ENCODE measurements around the gene PHYHD1.
"Not testable (repeated sequence)": the region's sequence is repeated elsewhere in the genome, so short reads cannot be mapped to it uniquely, and the experiment has no call there.

The PHYHD1 gene

GRCh38 chr9:128921881-128922763 lies 1.3 kb downstream of the PHYHD1 start:
- no peak for DNase-seq (ENCODE audit: low read depth in 2 of 2)

- DNase-seq (ENCODE audit: low read depth in 2 of 2): no peak
These were observed 2.7 kb downstream of the PHYHD1 start for GRCh38 chr9:128923493-128923883.

- peak in 1 of 2 donors; percentile 13 for DNase-seq (ENCODE audit: low read depth in 2 of 2)
These were observed 7.1 kb downstream of the PHYHD1 start for GRCh38 chr9:128927731-128928411.

GRCh38 chr9:128928624-128929023 lies 7.8 kb downstream of the PHYHD1 start:
- DNase-seq (ENCODE audit: low read depth in 2 of 2): no peak

- DNase-seq (ENCODE audit: low read depth in 2 of 2): no peak
These were observed 8.8 kb downstream of the PHYHD1 start for GRCh38 chr9:128929560-128929959.

GRCh38 chr9:128933731-128934130 lies 12.9 kb downstream of the PHYHD1 start:
- no peak for DNase-seq (ENCODE audit: low read depth in 2 of 2)

- no peak for DNase-seq (ENCODE audit: low read depth in 2 of 2)
These were observed 15.5 kb downstream of the PHYHD1 start for GRCh38 chr9:128936171-128936865.

- DNase-seq (ENCODE audit: low read depth in 2 of 2): no peak
These were observed 16.8 kb downstream of the PHYHD1 start for GRCh38 chr9:128937310-128938165.

GRCh38 chr9:128940271-128940921 lies 19.6 kb downstream of the PHYHD1 start:
- no peak for DNase-seq (ENCODE audit: low read depth in 2 of 2)

- DNase-seq (ENCODE audit: low read depth in 2 of 2): no peak
These were observed 20.4 kb downstream of the PHYHD1 start for GRCh38 chr9:128940946-128941755.

GRCh38 chr9:128943832-128944620 lies 23.2 kb downstream of the PHYHD1 start:
- no peak for DNase-seq (ENCODE audit: low read depth in 2 of 2)

- not testable (repeated sequence) for DNase-seq (ENCODE audit: low read depth in 2 of 2)
These were observed 24.2 kb downstream of the PHYHD1 start for GRCh38 chr9:128944966-128945365.

GRCh38 chr9:128945798-128946501 lies 25.2 kb downstream of the PHYHD1 start:
- DNase-seq (ENCODE audit: low read depth in 2 of 2): no peak

GRCh38 chr9:128946571-128947276 lies 25.9 kb downstream of the PHYHD1 start:
- DNase-seq (ENCODE audit: low read depth in 2 of 2): no peak

- DNase-seq (ENCODE audit: low read depth in 2 of 2): no peak
These were observed 26.4 kb downstream of the PHYHD1 start for GRCh38 chr9:128947277-128947526.

GRCh38 chr9:128947527-128948301 lies 26.9 kb downstream of the PHYHD1 start, which contains the start of the genes DOLK and NUP188:
TSS of gene DOLK (minus strand) at chr9:128947603. CDS start at chr9:128947303, 300 bp downstream.
TSS of gene NUP188 (plus strand) at chr9:128947699. CDS start at chr9:128947720, 21 bp downstream.
- DNase-seq (ENCODE audit: low read depth in 2 of 2): peak; percentile 96 to 100

GRCh38 chr9:128961403-128961802 lies 40.6 kb downstream of the PHYHD1 start:
- DNase-seq (ENCODE audit: low read depth in 2 of 2): not testable (repeated sequence)
